GM12878 (cell line): ENCODE results near the gene CCDC106. TPM values are rescaled to one million over a fixed set of nuclear protein-coding genes. Genes with fewer than 3 reads are reported as not detected.

Experiments
- ATAC-seq: fragments of 200-7000 bp; cut with Tn5 transposase; 3 replicates; pipeline ENCODE4 v1.9.1; 2020; ENCODE audit warnings: mild to moderate bottlenecking, moderate library complexity
- BruUV-seq: library from RNA; stranded (reverse); fragments of 400-500 nt; replicated peaks from 2 replicates; lab custom pipeline; 2021; lab: Mats Ljungman, UMichigan
- CTCF ChIA-PET: fragments of 300-600 bp; sonication (Branson Sonifier 250); formaldehyde crosslinking; extraction: SDS; loops from one replicate; lab custom pipeline; 2021; ENCODE audit warnings: inconsistent platforms; lab: Yijun Ruan, JAX
- POLR2A ChIA-PET: fragments of 350-600 bp; formaldehyde crosslinking; extraction: SDS; loops from one replicate; lab custom pipeline; 2021; ENCODE audit warnings: inconsistent platforms; lab: Charles Lee
- RAD21 ChIA-PET: fragments of 300-600 bp; sonication (Branson Sonifier 250); formaldehyde crosslinking; loops from one replicate; lab custom pipeline; 2023; ENCODE audit warnings: antibody characterized with exemption; ENCODE audit not compliant: unreplicated experiment; lab: Charles Lee
- SMC1A ChIA-PET: fragments of 300-600 bp; sonication (Branson Sonifier 250); formaldehyde crosslinking; loops from one replicate; lab custom pipeline; 2023; ENCODE audit not compliant: unreplicated experiment, uncharacterized antibody; lab: Charles Lee
- DNase-seq: peaks from one replicate; pipeline ENCODE4 v3.0.0-alpha.2; 2011; ENCODE audit warnings: low read depth, low spot score
- FAIRE-seq: peaks from 3 replicates; lab custom pipeline; 2011; peaks lifted over from hg19 to GRCh38; lab: Jason Lieb, UNC
- H2AFZ ChIP-seq: 2 replicates; pipeline ENCODE4 v1.6.0; 2011; ENCODE audit warnings: low read depth, low read length, control low read depth; ENCODE audit not compliant: control insufficient read depth
- H3K27ac ChIP-seq: 2 replicates; pipeline ENCODE4 v1.5.1; 2011; ENCODE audit warnings: control low read depth; ENCODE audit not compliant: control insufficient read depth, insufficient read depth
- H3K27me3 ChIP-seq, 2 experiments: replicated peaks in 1 of 2; 2 replicates each; pipeline versions ENCODE4 v1.6.0 to v1.6.1; 2011; ENCODE audit warnings: low read length in 1 of 2; ENCODE audit not compliant: control insufficient read depth in 2 of 2, insufficient read depth in 2 of 2
- H3K36me3 ChIP-seq, 2 experiments: 2 replicates each; pipeline ENCODE4 v1.5.1; 2011; ENCODE audit warnings: low read length in 1 of 2; ENCODE audit not compliant: control insufficient read depth in 2 of 2, insufficient read depth in 2 of 2
- H3K4me1 ChIP-seq: 2 replicates; pipeline ENCODE4 v1.6.1; 2011; ENCODE audit warnings: mild to moderate bottlenecking, low read length, moderate library complexity, mixed read lengths; ENCODE audit not compliant: control insufficient read depth, insufficient read depth
- H3K4me2 ChIP-seq: 2 replicates; pipeline ENCODE4 v1.6.0; 2011; ENCODE audit warnings: control low read depth; ENCODE audit not compliant: control insufficient read depth, insufficient read depth
- H3K4me3 ChIP-seq: fragments of 200-600 bp; sonication (generic); 2 replicates; pipeline ENCODE4 v1.5.1; 2016
- H3K79me2 ChIP-seq: 2 replicates; pipeline ENCODE4 v1.6.0; 2011; ENCODE audit warnings: low read length; ENCODE audit not compliant: control insufficient read depth, insufficient read depth
- H3K9ac ChIP-seq: 2 replicates; pipeline ENCODE4 v1.8.0; 2011; ENCODE audit warnings: low read length, control low read depth, mixed read lengths; ENCODE audit not compliant: control insufficient read depth, insufficient read depth
- H3K9me3 ChIP-seq: replicated peaks from 3 replicates; pipeline ENCODE4 v1.5.1; 2011; ENCODE audit warnings: mild to moderate bottlenecking, low read length; ENCODE audit not compliant: control insufficient read depth, insufficient read depth
- H4K20me1 ChIP-seq: 2 replicates; pipeline ENCODE4 v1.6.0; 2011; ENCODE audit not compliant: control insufficient read depth, insufficient read depth
- CBX3 ChIP-seq: fragments of 200-600 bp; sonication (generic); IDR thresholded peaks from 2 replicates; pipeline ENCODE4 v1.6.1; 2016; ENCODE audit warnings: low read depth, borderline replicate concordance
- EGR1 ChIP-seq, 2 experiments: IDR thresholded peaks; 1 replicate in 1 of 2; 2 replicates in 1 of 2; pipeline ENCODE4 v1.6.1; 2011 to 2012; ENCODE audit warnings: low read depth in 2 of 2, low read length in 2 of 2, borderline replicate concordance in 1 of 2, mild to moderate bottlenecking in 1 of 2, moderate library complexity in 1 of 2
- HDAC6 ChIP-seq: fragments of 200-600 bp; sonication (generic); IDR thresholded peaks from one replicate; pipeline ENCODE4 v1.8.0; 2017; ENCODE audit warnings: antibody characterized with exemption; ENCODE audit not compliant: unreplicated experiment
- MEF2A ChIP-seq: IDR thresholded peaks from 2 replicates; pipeline ENCODE4 v1.6.1; 2011; ENCODE audit warnings: low read depth, mild to moderate bottlenecking, low read length, moderate library complexity; ENCODE audit not compliant: insufficient read depth
- NFYA ChIP-seq: IDR thresholded peaks from 2 replicates; pipeline ENCODE4 v1.6.1; 2011; ENCODE audit warnings: low read depth, mild to moderate bottlenecking, low read length, improper control_type of control experiment, borderline replicate concordance
- RAD51 ChIP-seq: fragments of 450-650 bp; IDR thresholded peaks from 2 replicates; pipeline ENCODE4 v1.6.1; 2016; ENCODE audit warnings: moderate library complexity, mild to moderate bottlenecking, inconsistent platforms
- SREBF1 ChIP-seq: IDR thresholded peaks from 2 replicates; pipeline ENCODE4 v1.6.1; 2012; ENCODE audit warnings: mild to moderate bottlenecking, low read length
- ZZZ3 ChIP-seq: IDR thresholded peaks from 2 replicates; pipeline ENCODE4 v1.6.1; 2011; ENCODE audit warnings: low read depth; ENCODE audit not compliant: control insufficient read depth, insufficient read length
- WGBS: methylation state at CpG from one replicate; pipeline ENCODE4 v1.1.6; 2016; ENCODE audit warnings: low lambda C conversion rate; ENCODE audit not compliant: insufficient replicate concordance, insufficient coverage; ENCODE audit errors: missing lambda C conversion rate; 5-methylcytosine and 5-hydroxymethylcytosine counted together
- in situ Hi-C: fragments of 300-500 bp; cut with MboI; formaldehyde crosslinking; loops from 9 replicates; pipeline ENCODE4 v1.14.3; 2018; ENCODE audit warnings: mixed read lengths
- intact Hi-C: fragments of 100-400 bp; cut with micrococcal nuclease; formaldehyde crosslinking; loops from one replicate; pipeline ENCODE4 v1.14.2; 2022; ENCODE audit not compliant: unreplicated experiment
- polyA plus RNA-seq, 11 experiments: library from polyadenylated mRNA; depleted of rRNA in 4 of 11; unstranded in 6 of 11; stranded (reverse) in 5 of 11; fragments of >200 nt; fragmentation: Nextera tagmentation in 4 of 11; fragmentation: Illumina TruSeq in 1 of 11; extraction: Ambion mirVana in 4 of 11; extraction: Trizol in 1 of 11; gene quantifications; 1 replicate in 1 of 11; 2 replicates in 10 of 11; pipeline versions ENCODE4 v1.2.1 to v1.2.3, GENCODE V29; 2011 to 2016; ENCODE audit warnings: inconsistent platforms in 2 of 11, missing spikeins in 2 of 11, low read depth in 1 of 11
- total RNA-seq, 4 experiments: library from RNA; depleted of rRNA in 3 of 4; stranded (reverse); fragments of >200 nt in 3 of 4; fragmentation: Illumina TruSeq in 1 of 4; extraction: Trizol in 1 of 4; gene quantifications; 2 replicates each; pipeline versions ENCODE4 v1.2.1 to v1.2.3, GENCODE V29; 2013 to 2021

CCDC106 gene
- total and polyA plus RNA-seq, 10 of the 15 experiments (the other 5 are each of a cell fraction or from before 2014, with no cell fraction given): 0.04 to 35.9 (median 19.8) TPM

GRCh38 chr19:55619286-55619685 lies 28.7 kb upstream of the CCDC106 start:
- Histone ChIP-seq H3K9me3 (no peaks in the 10 kb centered on the region; the same call in 1 of the 3 replicates), H2AFZ (no peak overlapping the region), H3K27ac (no peak overlapping the region), H3K79me2 (no peaks in the 10 kb centered on the region), H3K36me3 (peaks cover 3 to 12% of the 10 kb centered on the region in 2 experiments; a peak in 3 of 4 replicates), H4K20me1 (no peaks in the 10 kb centered on the region), H3K27me3 (no peaks in the 10 kb centered on the region), H3K4me2 (no peak overlapping the region), H3K9ac (no peak overlapping the region), H3K4me1 (no peaks in the 10 kb centered on the region), H3K4me3 (no peak overlapping the region)
- in situ Hi-C loops: no loop called here
- FAIRE-seq: no peak
- intact Hi-C loops: no loop called here
- ChIA-PET POLR2A (no interaction called here), RAD21 (no interaction called here), SMC1A (interaction anchor here (1.4 kb wide), 1 partner anchor 13 kb away, joined by 3 read pairs; no protein-coding TSS in a partner anchor), CTCF (interaction anchor here (2.2 to 2.8 kb wide), 2 partner anchors 13 kb away, joined by 7 to 12 read pairs; partner anchors contain the start of gene ZNF865)
- BruUV-seq: TSS peak; percentile 37
- DNase-seq: no peak
- TF ChIP-seq NFYA (no peak), ZZZ3 (no peak), RAD51 (no peak), EGR1 (IDR thresholded peaks at IDR 0.05; ENCODE audit: borderline replicate concordance in 1 of 2, low read depth in 2 of 2, low read length in 2 of 2) (no peak), MEF2A (no peak), SREBF1 (no peak), CBX3 (no peak), HDAC6 (no peak)
- 79% methylated on average over 3 of the region's 3 CpGs for WGBS
- ATAC-seq: no peak
